H9 (cell line): ENCODE measurements around the gene DEPDC5. TPM values are rescaled to one million over a fixed set of nuclear protein-coding genes. Genes with fewer than 3 reads are reported as not detected.

Source experiments
- DNase-seq: peaks from one replicate; pipeline ENCODE4 v3.0.0-alpha.2; 2017
- H2AFZ ChIP-seq: one replicate; pipeline ENCODE4 v1.6.1; 2013; ENCODE audit warnings: mild to moderate bottlenecking, low read length, control low read depth, moderate library complexity
- H2AK5ac ChIP-seq: 2 replicates; pipeline ENCODE4 v1.6.1; 2013; ENCODE audit warnings: low read length, control low read depth, mixed read lengths; ENCODE audit not compliant: insufficient read length
- H2BK120ac ChIP-seq: one replicate; pipeline ENCODE4 v1.6.1; 2013; ENCODE audit warnings: low read depth, mild to moderate bottlenecking, low read length, control low read depth, inconsistent platforms; ENCODE audit not compliant: poor library complexity, severe bottlenecking
- H2BK12ac ChIP-seq: 2 replicates; pipeline ENCODE4 v1.6.1; 2013; ENCODE audit warnings: low read length, control low read depth, mixed read lengths, low read depth; ENCODE audit not compliant: insufficient read length
- H2BK15ac ChIP-seq: 2 replicates; pipeline ENCODE4 v1.6.1; 2013; ENCODE audit warnings: low read depth, low read length, control low read depth
- H2BK20ac ChIP-seq: one replicate; pipeline ENCODE4 v1.6.1; 2013; ENCODE audit warnings: low read depth, mild to moderate bottlenecking, low read length, control low read depth, inconsistent platforms; ENCODE audit not compliant: poor library complexity, severe bottlenecking
- H2BK5ac ChIP-seq: 2 replicates; pipeline ENCODE4 v1.6.1; 2013; ENCODE audit warnings: low read length, control low read depth, mixed read lengths; ENCODE audit not compliant: insufficient read length
- H3K14ac ChIP-seq: 2 replicates; pipeline ENCODE4 v1.6.1; 2013; ENCODE audit warnings: low read length, control low read depth; ENCODE audit not compliant: insufficient read depth
- H3K18ac ChIP-seq: 2 replicates; pipeline ENCODE4 v1.6.1; 2013; ENCODE audit warnings: low read depth, mild to moderate bottlenecking, mixed read lengths, low read length, control low read depth; ENCODE audit not compliant: insufficient read length
- H3K23ac ChIP-seq: 2 replicates; pipeline ENCODE4 v1.6.1; 2013; ENCODE audit warnings: low read length, control low read depth, mixed read lengths, low read depth; ENCODE audit not compliant: insufficient read length
- H3K23me2 ChIP-seq: 2 replicates; pipeline ENCODE4 v1.6.1; 2013; ENCODE audit warnings: low read depth, mild to moderate bottlenecking, mixed read lengths, low read length, control low read depth; ENCODE audit not compliant: insufficient read length, poor library complexity, severe bottlenecking
- H3K27ac ChIP-seq: 2 replicates; pipeline ENCODE4 v1.5.1; 2013; ENCODE audit warnings: low read length, control low read depth, mixed read lengths, low read depth; ENCODE audit not compliant: insufficient read length
- H3K27me3 ChIP-seq: 2 replicates; pipeline ENCODE4 v1.6.1; 2013; ENCODE audit warnings: low read length, control low read depth, inconsistent platforms; ENCODE audit not compliant: insufficient read depth
- H3K4ac ChIP-seq: 2 replicates; pipeline ENCODE4 v1.6.1; 2013; ENCODE audit warnings: low read depth, mild to moderate bottlenecking, control low read depth, inconsistent platforms, low read length, moderate library complexity
- H3K4me1 ChIP-seq: 2 replicates; pipeline ENCODE4 v1.6.1; 2013; ENCODE audit warnings: low read length, control low read depth, inconsistent platforms; ENCODE audit not compliant: insufficient read depth
- H3K4me2 ChIP-seq: 2 replicates; pipeline ENCODE4 v1.6.1; 2013; ENCODE audit warnings: low read length, control low read depth, mixed read lengths; ENCODE audit not compliant: insufficient read length, insufficient read depth
- H3K56ac ChIP-seq: 2 replicates; pipeline ENCODE4 v1.6.1; 2013; ENCODE audit warnings: low read depth, mild to moderate bottlenecking, mixed read lengths, low read length, control low read depth; ENCODE audit not compliant: insufficient read length
- H3K79me1 ChIP-seq: 2 replicates; pipeline ENCODE4 v1.6.1; 2013; ENCODE audit warnings: low read depth, mild to moderate bottlenecking, moderate library complexity, low read length, control low read depth, inconsistent platforms; ENCODE audit not compliant: insufficient read depth, poor library complexity, severe bottlenecking
- H3K79me2 ChIP-seq: 2 replicates; pipeline ENCODE4 v1.6.1; 2013; ENCODE audit warnings: low read length, control low read depth, inconsistent platforms; ENCODE audit not compliant: insufficient read depth
- H3K9ac ChIP-seq: 2 replicates; pipeline ENCODE4 v1.6.1; 2013; ENCODE audit warnings: low read length, control low read depth, mixed read lengths; ENCODE audit not compliant: insufficient read length; ENCODE audit errors: extremely low read depth
- H3K9me3 ChIP-seq: one replicate; pipeline ENCODE4 v1.6.1; 2013; ENCODE audit warnings: low read depth, low read length, inconsistent platforms; ENCODE audit not compliant: control insufficient read depth
- H3T11ph ChIP-seq: one replicate; pipeline ENCODE4 v1.6.1; 2013; ENCODE audit warnings: mild to moderate bottlenecking, low read length, control low read depth, inconsistent platforms
- H4K20me1 ChIP-seq: one replicate; pipeline ENCODE4 v1.6.1; 2013; ENCODE audit not compliant: control insufficient read depth, insufficient read length, insufficient read depth
- H4K5ac ChIP-seq: 2 replicates; pipeline ENCODE4 v1.6.1; 2013; ENCODE audit warnings: low read depth, mild to moderate bottlenecking, mixed read lengths, low read length, control low read depth; ENCODE audit not compliant: insufficient read length
- H4K8ac ChIP-seq: replicated peaks from 2 replicates; pipeline ENCODE4 v1.6.1; 2013; ENCODE audit warnings: low read length, control low read depth, mixed read lengths, low read depth; ENCODE audit not compliant: insufficient read length
- H4K91ac ChIP-seq: 2 replicates; pipeline ENCODE4 v1.6.1; 2013; ENCODE audit warnings: low read depth, mild to moderate bottlenecking, moderate library complexity, mixed read lengths, low read length, control low read depth; ENCODE audit not compliant: insufficient read length
- H3K27ac Mint-ChIP-seq, 3 experiments: 2 replicates in 2 of 3; 3 replicates in 1 of 3; pipeline ENCODE4 v1.8.0; 2020 to 2021; ENCODE audit warnings: mixed read lengths in 3 of 3, mild to moderate bottlenecking in 1 of 3, moderate library complexity in 1 of 3
- H3K27me3 Mint-ChIP-seq: 2 replicates; pipeline ENCODE4 v1.8.0; 2021; ENCODE audit warnings: low read depth, mild to moderate bottlenecking, moderate library complexity, mixed read lengths
- H3K36me3 Mint-ChIP-seq, 3 experiments: 2 replicates in 2 of 3; 3 replicates in 1 of 3; pipeline ENCODE4 v1.8.0; 2020 to 2021; ENCODE audit warnings: low read depth in 3 of 3, mixed read lengths in 3 of 3; ENCODE audit not compliant: insufficient read depth in 1 of 3
- H3K4me1 Mint-ChIP-seq, 2 experiments: 2 replicates each; pipeline ENCODE4 v1.8.0; 2020; ENCODE audit warnings: mixed read lengths in 2 of 2
- H3K4me3 Mint-ChIP-seq, 2 experiments: 2 replicates in 1 of 2; 3 replicates in 1 of 2; pipeline ENCODE4 v1.8.0; 2020 to 2021; ENCODE audit warnings: mild to moderate bottlenecking in 2 of 2, mixed read lengths in 2 of 2, moderate library complexity in 1 of 2
- H3K9me3 Mint-ChIP-seq, 2 experiments: 2 replicates in 1 of 2; 3 replicates in 1 of 2; pipeline ENCODE4 v1.8.0; 2020; ENCODE audit warnings: mild to moderate bottlenecking in 2 of 2, mixed read lengths in 2 of 2, moderate library complexity in 1 of 2
- CTCF ChIP-seq: fragments of 200-600 bp; sonication (generic); conservative IDR thresholded peaks from 3 replicates; pipeline ENCODE4 v1.8.0; 2021; ENCODE audit warnings: antibody characterized with exemption, mild to moderate bottlenecking
- WGBS: extraction: QIAGEN DNeasy Blood & Tissue Kit; methylation state at CpG from one replicate; pipeline ENCODE4 v1.1.7; 2013; ENCODE audit warnings: missing lambda C conversion rate, low lambda C conversion rate, mixed read lengths; ENCODE audit not compliant: insufficient read length; ENCODE audit errors: extremely low coverage; 5-methylcytosine and 5-hydroxymethylcytosine counted together
- total RNA-seq: library from RNA; stranded (reverse); gene quantifications from 2 replicates; pipeline ENCODE4 v1.2.1, GENCODE V29; 2021

The DEPDC5 gene
- total RNA-seq, 1 experiment from 2014 or later = 29.2 TPM

- Mint-ChIP-seq H3K27me3 (no peaks in the 10 kb centered on the region; the same call in 1 of the 2 replicates), H3K27ac (peak overlapping the region in 2 of 3 experiments; percentile 52 to 53; a peak in 2 of 7 replicates), H3K36me3 (peaks cover 11 to 47% (median 42%) of the 10 kb centered on the region in 3 experiments; a peak in 6 of 7 replicates), H3K4me3 (no peak overlapping the region), H3K4me1 (peaks cover 16 to 20% of the 10 kb centered on the region in 2 experiments), H3K9me3 (no peaks in the 10 kb centered on the region)
- Histone ChIP-seq H3K4ac (no peak overlapping the region), H3K14ac (no peak overlapping the region), H4K20me1 (no peaks in the 10 kb centered on the region), H3K23ac (no peak overlapping the region), H3K79me1 (peaks cover 6% of the 10 kb centered on the region), H3K27me3 (no peaks in the 10 kb centered on the region), H3K23me2 (no peaks in the 10 kb centered on the region), H3K9ac (no peak overlapping the region), H4K5ac (no peak overlapping the region), H3K4me1 (no peaks in the 10 kb centered on the region), H4K8ac (no peak overlapping the region), H4K91ac (no peak overlapping the region), H3K79me2 (peaks cover 5% of the 10 kb centered on the region; the same call in 1 of the 2 replicates), H3T11ph (no peak overlapping the region), H2BK5ac (no peak overlapping the region), H2BK12ac (no peak overlapping the region), H2BK20ac (no peak overlapping the region), H2AFZ (no peak overlapping the region), H2BK15ac (no peak overlapping the region), H3K4me2 (no peak overlapping the region), H3K27ac (no peak overlapping the region), H3K18ac (no peak overlapping the region), H2AK5ac (no peak overlapping the region), H3K9me3 (no peaks in the 10 kb centered on the region), H3K56ac (no peak overlapping the region), H2BK120ac (no peak overlapping the region)
- no CpG with 5 or more reads among the region's 7 CpGs for WGBS
- DNase-seq = no peak
- no peak for TF ChIP-seq CTCF
These were observed 20.2 kb upstream of the DEPDC5 start for GRCh38 chr22:31733580-31734079.
